Measurements from ENCODE around the gene NRIP1. TPM values are rescaled to one million over a fixed set of nuclear protein-coding genes. Genes with fewer than 3 reads are reported as not detected.
"Not testable (repeated sequence)": the region's sequence is repeated elsewhere in the genome, so short reads cannot be mapped to it uniquely, and the experiment has no call there.

NRIP1 gene
- total RNA-seq, 1 donor from 2014 or later = 10.1 TPM

DNA sequence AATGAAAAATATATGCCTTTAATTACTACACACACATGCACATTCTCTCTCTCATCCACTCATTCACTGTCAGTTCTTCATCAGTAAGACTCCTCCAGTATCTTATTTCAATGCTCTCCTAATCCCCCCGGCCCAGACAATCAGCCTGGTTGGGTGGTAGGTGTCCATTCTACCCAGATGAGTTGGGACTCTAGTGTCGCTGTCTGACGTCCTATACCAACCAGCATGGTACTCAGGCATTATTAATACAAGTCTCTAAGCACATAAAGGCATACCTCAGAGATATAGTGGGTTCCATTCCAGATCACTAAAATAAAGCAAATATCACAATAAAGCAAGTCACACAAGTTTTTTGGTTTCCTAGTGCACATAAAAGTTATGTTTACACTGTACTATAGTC, 19.8 kb downstream of the NRIP1 start:
- peaks cover 18% of the 10 kb centered on the region for H3K36me3 Mint-ChIP-seq (ENCODE audit: low read depth)
- no peaks in the 10 kb centered on the region for H3K27me3 Mint-ChIP-seq
- no peaks in the 10 kb centered on the region for H3K9me3 Mint-ChIP-seq
- intact Hi-C loops (cut with micrococcal nuclease) = no loop called here
- H3K4me3 Mint-ChIP-seq = no peak overlapping the region
- H3K27ac Mint-ChIP-seq = no peak overlapping the region
- DNase-seq = no peak
- H3K4me1 Mint-ChIP-seq = peaks cover 9% of the 10 kb centered on the region

DNA sequence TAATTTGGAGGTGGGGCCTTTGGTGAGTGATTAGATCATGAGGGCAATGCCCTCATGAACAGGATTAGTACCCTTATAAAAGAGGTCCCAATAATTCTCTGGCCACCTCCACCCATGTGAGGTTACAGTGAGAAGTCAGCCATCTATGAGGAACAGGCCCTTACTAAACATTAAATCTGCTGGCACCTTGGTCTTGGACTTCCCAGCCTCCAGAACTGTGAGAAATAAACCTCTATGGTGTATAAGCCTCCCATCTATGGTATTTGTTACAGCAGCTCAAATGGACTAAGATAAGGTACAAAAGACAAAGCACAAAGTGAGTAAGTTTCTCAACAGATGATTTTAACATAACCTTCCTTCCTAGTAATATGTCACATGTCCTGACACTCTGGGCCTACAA, 22.3 kb downstream of the NRIP1 start:
- Mint-ChIP-seq H3K4me1 (peaks cover 2% of the 10 kb centered on the region), H3K36me3 (ENCODE audit: low read depth) (peaks cover 27% of the 10 kb centered on the region), H3K4me3 (no peak overlapping the region), H3K9me3 (no peaks in the 10 kb centered on the region), H3K27me3 (no peaks in the 10 kb centered on the region), H3K27ac (no peak overlapping the region)
- DNase-seq = no peak
- intact Hi-C loops (cut with micrococcal nuclease) = no loop called here

DNA sequence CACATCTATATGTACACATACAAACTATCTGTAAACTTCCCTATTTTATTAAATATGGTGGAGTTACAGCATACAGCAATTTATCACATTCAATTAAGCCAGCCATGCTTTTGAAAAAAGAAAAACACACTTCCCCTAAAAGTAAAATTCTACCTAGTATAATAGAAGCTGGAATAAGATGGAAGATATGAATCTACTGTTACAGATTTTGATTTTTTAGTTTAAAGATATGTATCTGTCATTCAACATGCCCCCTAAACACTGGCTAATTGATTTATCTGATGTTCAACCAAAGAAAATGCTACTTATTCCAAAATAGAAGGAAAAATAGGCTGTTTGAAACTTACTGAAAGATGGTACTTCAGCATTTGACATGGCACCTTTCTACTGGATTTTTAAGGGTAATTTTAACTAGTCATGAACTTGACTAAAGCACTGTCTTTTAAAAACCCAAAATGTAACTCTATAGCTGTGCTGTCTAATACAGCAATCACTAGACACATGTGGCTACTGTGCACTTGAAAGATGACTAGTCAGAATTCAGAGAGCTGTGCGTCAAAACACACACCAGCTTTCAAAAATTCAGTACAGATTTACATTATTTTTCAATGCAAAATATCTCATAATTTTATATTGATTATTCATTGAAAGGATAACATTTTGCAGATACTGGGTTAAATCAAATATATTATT, 25.0 kb downstream of the NRIP1 start:
- H3K4me1 Mint-ChIP-seq = peaks cover 5% of the 10 kb centered on the region
- intact Hi-C loops (cut with micrococcal nuclease) = no loop called here
- H3K36me3 Mint-ChIP-seq (ENCODE audit: low read depth) = peaks cover 26% of the 10 kb centered on the region
- no peaks in the 10 kb centered on the region for H3K9me3 Mint-ChIP-seq
- H3K27ac Mint-ChIP-seq = no peak overlapping the region
- DNase-seq = no peak
- no peaks in the 10 kb centered on the region for H3K27me3 Mint-ChIP-seq
- no peak overlapping the region for H3K4me3 Mint-ChIP-seq

DNA sequence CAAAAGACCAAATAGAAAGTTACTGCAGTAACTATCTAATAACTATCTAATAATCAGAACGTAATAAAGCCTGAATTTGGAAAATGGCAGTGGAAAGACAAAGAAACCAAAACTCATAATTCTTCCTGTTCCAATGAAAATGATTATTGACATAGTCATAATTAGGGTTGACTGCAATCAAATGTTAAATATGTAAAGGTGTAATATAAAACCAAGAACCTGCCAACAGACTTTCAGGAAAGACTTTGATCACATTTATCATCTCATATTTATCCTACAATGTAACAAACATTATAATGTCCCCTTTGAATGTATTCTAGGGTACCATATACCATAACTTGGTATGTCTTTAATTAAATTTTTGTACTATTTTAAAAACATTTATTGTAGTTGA, 26.9 kb downstream of the NRIP1 start:
- peaks cover 8% of the 10 kb centered on the region for H3K4me1 Mint-ChIP-seq
- no peaks in the 10 kb centered on the region for H3K9me3 Mint-ChIP-seq
- H3K27me3 Mint-ChIP-seq = no peaks in the 10 kb centered on the region
- DNase-seq = no peak
- intact Hi-C loops (cut with micrococcal nuclease) = no loop called here
- peaks cover 24% of the 10 kb centered on the region for H3K36me3 Mint-ChIP-seq (ENCODE audit: low read depth)
- no peak overlapping the region for H3K4me3 Mint-ChIP-seq
- no peak overlapping the region for H3K27ac Mint-ChIP-seq

DNA sequence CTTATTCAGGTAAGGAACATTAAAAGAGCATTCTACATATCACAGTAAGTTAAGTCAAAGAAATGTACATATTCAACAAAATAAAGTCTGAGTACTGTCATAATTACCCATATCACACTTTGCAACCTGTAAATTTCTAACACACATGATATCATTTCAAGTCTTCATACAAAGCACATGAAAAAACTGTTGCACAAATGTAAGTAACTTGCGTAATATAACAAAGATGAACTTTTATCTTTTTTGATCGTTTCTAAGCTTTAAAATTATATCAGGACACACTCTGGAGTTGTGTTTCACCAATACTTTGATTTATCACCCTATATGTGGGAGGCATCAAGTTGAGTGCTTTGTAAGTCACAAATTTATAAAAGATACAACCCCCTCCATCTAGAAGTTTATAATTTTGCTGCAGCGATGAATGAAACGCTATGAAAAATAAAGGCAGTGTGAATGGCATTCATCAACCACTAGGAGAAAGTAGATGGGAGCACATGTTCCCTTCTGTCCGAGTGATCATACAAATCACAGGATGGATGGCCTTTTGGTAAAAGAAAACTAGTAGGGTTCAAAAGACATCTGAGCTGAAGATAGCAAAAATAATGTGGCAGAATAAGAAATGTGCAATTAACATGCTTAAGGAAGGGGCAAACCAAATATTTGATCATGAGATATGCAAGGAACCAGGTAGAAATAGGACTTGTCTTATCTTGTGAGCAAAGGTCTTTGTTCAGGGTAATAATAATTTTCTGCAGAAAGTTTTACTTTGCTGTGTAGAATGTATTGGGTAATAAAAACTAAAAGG, 27.5 kb downstream of the NRIP1 start:
- Mint-ChIP-seq H3K4me3 (no peak overlapping the region), H3K27me3 (no peaks in the 10 kb centered on the region), H3K9me3 (no peaks in the 10 kb centered on the region), H3K4me1 (peaks cover 8% of the 10 kb centered on the region), H3K27ac (no peak overlapping the region), H3K36me3 (ENCODE audit: low read depth) (peaks cover 19% of the 10 kb centered on the region)
- intact Hi-C loops (cut with micrococcal nuclease) = no loop called here
- DNase-seq = no peak

DNA sequence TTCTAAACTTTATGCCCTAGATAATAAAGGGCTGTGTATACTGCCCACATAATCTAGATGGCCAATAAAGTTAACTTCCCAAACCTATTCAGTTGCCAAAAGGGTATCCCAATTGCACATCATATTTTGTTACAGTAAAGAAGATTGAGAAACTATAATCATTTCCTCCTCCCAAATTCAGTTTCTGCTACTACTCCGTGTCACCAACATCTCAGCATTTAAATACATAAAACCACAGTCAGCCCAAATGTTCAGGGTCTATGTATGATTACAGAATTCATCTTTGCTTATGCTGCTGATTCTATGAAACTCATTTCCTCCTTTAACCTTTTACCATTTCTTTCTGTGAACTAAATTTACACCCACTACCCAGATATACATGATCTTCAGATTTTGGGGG, 28.6 kb downstream of the NRIP1 start:
- intact Hi-C loops (cut with micrococcal nuclease) = no loop called here
- no peak for DNase-seq
- no peaks in the 10 kb centered on the region for H3K27me3 Mint-ChIP-seq
- H3K9me3 Mint-ChIP-seq = no peaks in the 10 kb centered on the region
- peaks cover 9% of the 10 kb centered on the region for H3K4me1 Mint-ChIP-seq
- peaks cover 17% of the 10 kb centered on the region for H3K36me3 Mint-ChIP-seq (ENCODE audit: low read depth)
- no peak overlapping the region for H3K27ac Mint-ChIP-seq
- H3K4me3 Mint-ChIP-seq = no peak overlapping the region

DNA sequence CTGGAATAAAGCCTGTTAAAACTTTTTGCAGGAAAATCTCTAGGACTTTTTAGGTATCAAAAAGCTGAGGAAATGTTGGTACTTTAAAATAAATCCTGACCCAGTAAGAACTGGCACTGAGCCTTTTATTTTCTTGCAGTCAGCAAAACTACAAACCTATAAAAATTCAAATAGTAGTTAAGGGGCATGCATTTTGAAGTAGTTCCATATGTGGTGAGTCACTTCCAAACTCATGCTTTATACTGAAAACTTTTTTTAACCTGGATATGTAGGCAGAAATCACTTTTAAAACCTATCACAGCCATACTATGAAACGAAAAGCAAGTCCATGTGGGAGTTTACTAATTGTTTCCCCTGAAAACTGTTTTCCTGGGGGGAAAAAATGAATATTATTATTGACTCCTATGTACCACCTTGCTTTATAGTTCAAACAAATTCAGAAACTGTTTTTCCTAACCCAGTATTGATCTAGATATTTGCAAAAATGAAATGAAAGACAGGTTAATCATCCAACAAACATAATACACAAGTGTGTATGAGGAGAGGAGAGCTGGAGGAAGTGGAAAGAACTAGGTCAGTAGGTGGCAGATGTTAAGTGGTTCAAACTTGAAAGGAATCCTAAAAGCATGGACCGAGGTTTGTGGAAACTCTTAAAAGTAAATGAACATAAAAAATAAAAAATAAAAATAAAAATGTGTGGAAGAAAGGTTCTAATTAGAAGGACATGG, 30.5 kb downstream of the NRIP1 start:
- H3K36me3 Mint-ChIP-seq (ENCODE audit: low read depth) = peaks cover 7% of the 10 kb centered on the region
- H3K4me3 Mint-ChIP-seq = peak overlapping the region; percentile 13
- intact Hi-C loops (cut with micrococcal nuclease) = loop anchor here (2.0 kb wide), 2 partner anchors 23 to 33 kb away; no protein-coding TSS in a partner anchor
- H3K27ac Mint-ChIP-seq = peak overlapping the region; percentile 51
- peaks cover 7% of the 10 kb centered on the region for H3K4me1 Mint-ChIP-seq
- no peaks in the 10 kb centered on the region for H3K9me3 Mint-ChIP-seq
- H3K27me3 Mint-ChIP-seq = no peaks in the 10 kb centered on the region
- no peak for DNase-seq

DNA sequence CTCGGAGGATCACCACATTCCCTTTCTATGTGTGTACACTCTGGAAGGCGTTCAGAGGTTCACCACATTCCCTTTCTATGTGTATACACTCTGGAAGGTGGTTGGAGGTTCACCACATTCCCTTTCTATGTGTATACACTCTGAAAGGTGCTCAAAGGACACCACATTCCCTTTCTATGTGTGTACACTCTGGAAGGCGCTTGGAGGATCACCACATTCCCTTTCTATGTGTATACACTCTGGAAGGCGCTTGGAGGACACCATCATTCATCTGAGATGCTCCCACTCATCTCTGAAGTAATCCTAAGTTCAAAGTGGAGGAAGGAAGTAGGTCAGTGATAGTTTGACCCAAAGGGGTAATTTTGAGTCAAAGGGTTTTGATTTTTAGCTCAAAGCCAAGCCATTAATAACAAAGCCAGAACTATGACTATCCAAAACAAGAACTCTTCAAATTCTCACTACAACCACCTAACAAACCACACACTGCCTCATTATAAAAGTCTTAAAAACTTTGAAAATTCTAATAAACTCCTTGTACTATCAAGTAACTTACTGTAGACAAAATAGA, 32.9 kb downstream of the NRIP1 start:
- Mint-ChIP-seq H3K27me3 (no peaks in the 10 kb centered on the region), H3K4me3 (no peak overlapping the region), H3K36me3 (ENCODE audit: low read depth) (no peaks in the 10 kb centered on the region), H3K27ac (no peak overlapping the region), H3K9me3 (no peaks in the 10 kb centered on the region), H3K4me1 (peaks cover 10% of the 10 kb centered on the region)
- DNase-seq = no peak
- intact Hi-C loops (cut with micrococcal nuclease) = no loop called here

DNA sequence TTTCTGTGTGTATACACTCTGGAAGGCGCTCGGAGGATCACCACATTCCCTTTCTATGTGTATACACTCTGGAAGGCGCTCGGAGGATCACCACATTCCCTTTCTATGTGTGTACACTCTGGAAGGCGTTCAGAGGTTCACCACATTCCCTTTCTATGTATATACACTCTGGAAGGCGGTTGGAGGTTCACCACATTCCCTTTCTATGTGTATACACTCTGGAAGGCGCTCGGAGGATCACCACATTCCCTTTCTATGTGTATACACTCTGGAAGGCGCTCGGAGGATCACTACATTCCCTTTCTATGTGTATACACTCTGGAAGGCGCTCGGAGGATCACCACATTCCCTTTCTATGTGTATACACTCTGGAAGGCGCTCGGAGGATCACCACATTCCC, 33.4 kb downstream of the NRIP1 start:
- H3K36me3 Mint-ChIP-seq (ENCODE audit: low read depth); DNase-seq; H3K4me3 Mint-ChIP-seq; H3K9me3 Mint-ChIP-seq; H3K27me3 Mint-ChIP-seq; H3K27ac Mint-ChIP-seq; intact Hi-C loops (cut with micrococcal nuclease): not testable (repeated sequence)
- H3K4me1 Mint-ChIP-seq = peaks cover 10% of the 10 kb centered on the region

DNA sequence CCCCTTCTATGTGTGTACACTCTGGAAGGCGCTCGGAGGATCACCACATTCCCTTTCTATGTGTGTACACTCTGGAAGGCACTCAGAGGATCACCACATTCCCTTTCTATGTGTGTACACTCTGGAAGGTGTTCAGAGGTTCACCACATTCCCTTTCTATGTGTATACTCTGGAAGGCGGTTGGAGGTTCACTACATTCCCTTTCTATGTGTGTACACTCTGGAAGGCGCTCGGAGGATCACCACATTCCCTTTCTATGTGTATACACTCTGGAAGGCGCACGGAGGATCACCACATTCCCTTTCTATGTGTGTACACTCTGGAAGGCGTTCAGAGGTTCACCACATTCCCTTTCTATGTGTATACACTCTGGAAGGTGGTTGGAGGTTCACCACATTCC, 33.9 kb downstream of the NRIP1 start:
- H3K36me3 Mint-ChIP-seq (ENCODE audit: low read depth); H3K27ac Mint-ChIP-seq; H3K4me3 Mint-ChIP-seq; H3K9me3 Mint-ChIP-seq; intact Hi-C loops (cut with micrococcal nuclease); H3K27me3 Mint-ChIP-seq; DNase-seq; H3K4me1 Mint-ChIP-seq: not testable (repeated sequence)

DNA sequence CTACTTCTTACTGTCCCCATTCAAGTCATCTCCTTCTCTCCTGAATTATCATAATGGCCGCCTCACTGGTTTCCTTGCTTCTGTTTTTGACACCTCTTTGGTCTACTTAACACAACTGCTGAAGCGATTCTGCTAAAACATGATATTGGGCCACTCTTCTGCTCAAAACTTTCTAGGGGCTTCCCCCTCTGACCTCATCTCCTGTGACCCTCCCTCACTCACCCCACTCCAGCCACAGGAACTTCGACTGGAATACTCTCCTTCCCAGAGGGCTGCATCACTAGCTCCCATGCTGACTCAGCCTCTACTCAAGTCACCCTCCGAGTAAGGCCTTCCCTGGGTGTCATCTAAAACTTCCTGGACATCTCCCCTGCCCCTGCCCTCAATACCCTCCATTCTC, 35.7 kb downstream of the NRIP1 start:
- Mint-ChIP-seq H3K4me3 (no peak overlapping the region), H3K4me1 (peaks cover 5% of the 10 kb centered on the region), H3K27me3 (no peaks in the 10 kb centered on the region), H3K9me3 (no peaks in the 10 kb centered on the region), H3K36me3 (ENCODE audit: low read depth) (no peaks in the 10 kb centered on the region), H3K27ac (no peak overlapping the region)
- no peak for DNase-seq
- intact Hi-C loops (cut with micrococcal nuclease) = no loop called here

DNA sequence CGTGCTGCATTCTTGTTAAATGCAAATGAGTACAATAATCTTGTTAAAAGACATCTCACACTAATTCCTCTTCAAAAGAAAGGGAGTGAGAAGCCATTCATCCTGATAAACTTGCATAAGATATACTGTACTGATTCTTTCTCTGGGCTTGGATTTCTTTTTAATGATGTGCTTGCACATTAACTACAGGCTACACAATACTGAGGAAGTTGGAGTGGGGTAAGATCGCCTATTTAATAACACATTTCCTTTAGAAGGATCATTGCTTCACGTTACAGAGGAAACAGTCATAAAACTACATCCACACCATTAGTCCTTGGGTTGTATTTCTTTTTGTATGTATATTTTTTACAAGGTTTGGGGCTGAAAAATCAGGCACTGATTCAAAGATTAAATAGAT, 36.6 kb downstream of the NRIP1 start:
- Mint-ChIP-seq H3K4me1 (peaks cover 5% of the 10 kb centered on the region), H3K27ac (no peak overlapping the region), H3K4me3 (no peak overlapping the region), H3K9me3 (no peaks in the 10 kb centered on the region), H3K27me3 (no peaks in the 10 kb centered on the region), H3K36me3 (ENCODE audit: low read depth) (no peaks in the 10 kb centered on the region)
- intact Hi-C loops (cut with micrococcal nuclease) = no loop called here
- no peak for DNase-seq

DNA sequence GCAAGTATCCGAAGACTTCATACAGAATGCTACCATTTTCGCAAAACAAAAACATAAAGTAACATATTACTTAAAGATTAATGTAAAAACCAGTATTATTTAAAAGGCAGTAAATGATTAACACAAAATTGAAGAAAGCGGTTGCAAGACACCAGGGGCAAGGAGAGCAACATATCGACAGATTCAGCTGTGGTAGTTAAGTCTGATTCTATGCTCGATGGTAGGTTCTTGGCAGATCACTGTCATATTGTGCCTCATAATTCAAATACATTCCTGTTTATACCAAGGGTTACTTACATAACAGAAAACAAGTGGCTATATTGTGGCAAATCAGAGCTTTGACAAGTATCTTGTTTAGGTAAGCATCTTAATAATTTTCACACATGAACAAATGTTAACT, 37.7 kb downstream of the NRIP1 start:
- intact Hi-C loops (cut with micrococcal nuclease) = no loop called here
- H3K9me3 Mint-ChIP-seq = no peaks in the 10 kb centered on the region
- no peak overlapping the region for H3K4me3 Mint-ChIP-seq
- H3K4me1 Mint-ChIP-seq = peaks cover 5% of the 10 kb centered on the region
- H3K36me3 Mint-ChIP-seq (ENCODE audit: low read depth) = no peaks in the 10 kb centered on the region
- H3K27me3 Mint-ChIP-seq = no peaks in the 10 kb centered on the region
- no peak for DNase-seq
- H3K27ac Mint-ChIP-seq = no peak overlapping the region

DNA sequence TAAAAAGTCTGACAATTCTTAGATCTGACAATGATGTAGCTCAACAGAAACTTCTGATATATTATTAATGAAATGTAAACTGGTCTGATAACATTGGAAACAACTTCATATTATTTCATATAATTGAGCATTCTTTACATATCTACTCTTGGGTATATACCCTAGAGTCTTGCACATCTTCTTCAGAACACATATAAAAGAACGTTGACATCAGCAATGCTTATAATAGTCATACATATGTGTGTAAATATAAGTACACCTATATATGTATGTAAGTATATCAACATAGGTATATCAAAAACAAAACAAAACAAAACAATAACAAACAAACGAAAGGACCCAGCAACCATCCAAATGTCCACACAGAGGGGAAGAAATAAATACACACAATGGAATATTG, 38.4 kb downstream of the NRIP1 start:
- intact Hi-C loops (cut with micrococcal nuclease) = no loop called here
- Mint-ChIP-seq H3K27me3 (no peaks in the 10 kb centered on the region), H3K27ac (no peak overlapping the region), H3K4me3 (no peak overlapping the region), H3K9me3 (no peaks in the 10 kb centered on the region), H3K36me3 (ENCODE audit: low read depth) (peaks cover 2% of the 10 kb centered on the region), H3K4me1 (peaks cover 3% of the 10 kb centered on the region)
- no peak for DNase-seq

Data from activated CD4-positive, alpha-beta T cell treated with anti-CD3 and anti-CD28 coated beads, Interleukin-2, amount 10 ng/mL, durations not matched to agents 24 days and 14 days (primary cell).